Measurements from ENCODE around the gene KIF26B.
A peak's percentile ranks its signal among the peaks of the same experiment; 100 is the strongest.
"Not testable (repeated sequence)": the region's sequence is repeated elsewhere in the genome, so short reads cannot be mapped to it uniquely, and the experiment has no call there.

KIF26B gene

GRCh38 chr1:245388687-245389086, 233.9 kb downstream of the KIF26B start:
- no peak for DNase-seq (ENCODE audit: low spot score)

- no peak for DNase-seq (ENCODE audit: low spot score)
Measured at GRCh38 chr1:245389873-245390272, 235.1 kb downstream of the KIF26B start.

- no peak for DNase-seq (ENCODE audit: low spot score)
Measured at GRCh38 chr1:245390975-245391374, 236.2 kb downstream of the KIF26B start.

GRCh38 chr1:245393694-245394093, 238.9 kb downstream of the KIF26B start:
- DNase-seq (ENCODE audit: low spot score) = no peak

- no peak for DNase-seq (ENCODE audit: low spot score)
Measured at GRCh38 chr1:245395680-245396079, 240.9 kb downstream of the KIF26B start.

- peak; percentile 59 for DNase-seq (ENCODE audit: low spot score)
Measured at GRCh38 chr1:245396615-245397014, 241.8 kb downstream of the KIF26B start.

- DNase-seq (ENCODE audit: low spot score) = no peak
Measured at GRCh38 chr1:245397771-245398170, 243.0 kb downstream of the KIF26B start.

GRCh38 chr1:245398180-245398579, 243.4 kb downstream of the KIF26B start:
- DNase-seq (ENCODE audit: low spot score) = no peak

- no peak for DNase-seq (ENCODE audit: low spot score)
Measured at GRCh38 chr1:245401881-245402587, 247.2 kb downstream of the KIF26B start.

GRCh38 chr1:245402998-245403397, 248.2 kb downstream of the KIF26B start:
- DNase-seq (ENCODE audit: low spot score) = not testable (repeated sequence)

- no peak for DNase-seq (ENCODE audit: low spot score)
Measured at GRCh38 chr1:245404527-245404926, 249.7 kb downstream of the KIF26B start.

- no peak for DNase-seq (ENCODE audit: low spot score)
Measured at GRCh38 chr1:245404952-245405351, 250.2 kb downstream of the KIF26B start.

- DNase-seq (ENCODE audit: low spot score) = no peak
Measured at GRCh38 chr1:245406426-245406825, 251.6 kb downstream of the KIF26B start.

- DNase-seq (ENCODE audit: low spot score) = no peak
Measured at GRCh38 chr1:245407983-245408382, 253.2 kb downstream of the KIF26B start.

GRCh38 chr1:245409341-245410195, 254.8 kb downstream of the KIF26B start:
- no peak for DNase-seq (ENCODE audit: low spot score)

GRCh38 chr1:245411245-245412036, 256.7 kb downstream of the KIF26B start:
- DNase-seq (ENCODE audit: low spot score) = peak; percentile 68

- DNase-seq (ENCODE audit: low spot score) = no peak
Measured at GRCh38 chr1:245412306-245412705, 257.5 kb downstream of the KIF26B start.

GRCh38 chr1:245416781-245417180, 262.0 kb downstream of the KIF26B start:
- DNase-seq (ENCODE audit: low spot score) = no peak

GRCh38 chr1:245418077-245418476, 263.3 kb downstream of the KIF26B start:
- no peak for DNase-seq (ENCODE audit: low spot score)

GRCh38 chr1:245419461-245419978, 264.7 kb downstream of the KIF26B start:
- DNase-seq (ENCODE audit: low spot score) = no peak

- no peak for DNase-seq (ENCODE audit: low spot score)
Measured at GRCh38 chr1:245419989-245420388, 265.2 kb downstream of the KIF26B start.

GRCh38 chr1:245420926-245421325, 266.1 kb downstream of the KIF26B start:
- no peak for DNase-seq (ENCODE audit: low spot score)
